Activated naive CD4-positive, alpha-beta T cell treated with Interleukin-2 at 50 U/mL for 16 hours (primary cell): Measurements from ENCODE around the gene S100A1.
"Not testable (repeated sequence)": the region's sequence is repeated elsewhere in the genome, so short reads cannot be mapped to it uniquely, and the experiment has no call there.

Experiments used
- DNase-seq: peaks from one replicate; pipeline ENCODE4 v3.0.0-alpha.2; 2020

The S100A1 gene

GRCh38 chr1:153658400-153659174, 30.4 kb downstream of the S100A1 start, which contains the start of gene SNAPIN:
Gene SNAPIN (plus strand): TSS chr1:153658703. CDS start chr1:153658744, 41 bp downstream.
- peak; percentile 94 for DNase-seq

GRCh38 chr1:153659175-153659534, 30.9 kb downstream of the S100A1 start:
- DNase-seq, result no peak

GRCh38 chr1:153659656-153660055, 31.4 kb downstream of the S100A1 start:
- no peak for DNase-seq

- no peak for DNase-seq
These were observed 33.0 kb downstream of the S100A1 start for GRCh38 chr1:153661111-153661708.

- DNase-seq, result no peak
These were observed 34.0 kb downstream of the S100A1 start for GRCh38 chr1:153662269-153662668.

GRCh38 chr1:153663211-153663610, 35.0 kb downstream of the S100A1 start:
- no peak for DNase-seq

GRCh38 chr1:153667439-153667838, 39.2 kb downstream of the S100A1 start:
- no peak for DNase-seq

GRCh38 chr1:153668672-153669071, 40.4 kb downstream of the S100A1 start:
- DNase-seq, result not testable (repeated sequence)

GRCh38 chr1:153669606-153670005, 41.4 kb downstream of the S100A1 start:
- DNase-seq, result no peak

GRCh38 chr1:153670257-153670858, 42.1 kb downstream of the S100A1 start:
- peak; percentile 46 for DNase-seq

- DNase-seq, result peak; percentile 97
These were observed 42.8 kb downstream of the S100A1 start, which contains the start of gene ILF2 for GRCh38 chr1:153670859-153671627. Gene ILF2 (minus strand): TSS chr1:153670993. CDS start chr1:153670922, 71 bp downstream.

- DNase-seq, result peak; percentile 59
These were observed 43.6 kb downstream of the S100A1 start for GRCh38 chr1:153671628-153672353.

- DNase-seq, result no peak
These were observed 45.3 kb downstream of the S100A1 start for GRCh38 chr1:153673511-153673910.

GRCh38 chr1:153677718-153678518, 49.7 kb downstream of the S100A1 start:
- peak; percentile 54 for DNase-seq

GRCh38 chr1:153678519-153679336, 50.5 kb downstream of the S100A1 start, which contains the start of gene NPR1:
Gene NPR1 (plus strand): TSS chr1:153678688. CDS start chr1:153679109, 421 bp downstream.
- peak; percentile 32 for DNase-seq

- peak; percentile 32 for DNase-seq
These were observed 51.3 kb downstream of the S100A1 start for GRCh38 chr1:153679337-153680119.

- no peak for DNase-seq
These were observed 51.8 kb downstream of the S100A1 start for GRCh38 chr1:153680120-153680403.
